ENCODE measurements around the gene NIFK. TPM values are rescaled to one million over a fixed set of nuclear protein-coding genes. Genes with fewer than 3 reads are reported as not detected.
"Not testable (repeated sequence)": the region's sequence is repeated elsewhere in the genome, so short reads cannot be mapped to it uniquely, and the experiment has no call there.

Gene NIFK
- polyA plus RNA-seq, 3 donors from 2014 or later = 35.6 to 67.4 (median 39.8) TPM

- Mint-ChIP-seq H3K27ac (no peak overlapping the region), H3K4me3 (no peak overlapping the region), H3K27me3 (ENCODE audit: low read depth in 3 of 3) (no peaks in the 10 kb centered on the region), H3K4me1 (peaks cover 3 to 7% of the 10 kb centered on the region in 2 donors), H3K9me3 (no peaks in the 10 kb centered on the region), H3K36me3 (peaks cover 5 to 13% (median 6%) of the 10 kb centered on the region in 3 donors)
- DNase-seq = no peak
These were observed 14.2 kb downstream of the NIFK start for GRCh38 chr2:121722479-121722878.

GRCh38 chr2:121721926-121722325 lies 14.7 kb downstream of the NIFK start:
- Mint-ChIP-seq H3K27me3 (ENCODE audit: low read depth in 3 of 3) (no peaks in the 10 kb centered on the region), H3K36me3 (peaks cover under 1 to 7% (median 1%) of the 10 kb centered on the region in 3 donors), H3K9me3 (no peaks in the 10 kb centered on the region), H3K4me1 (peaks cover 3 to 7% of the 10 kb centered on the region in 2 donors), H3K27ac (peak overlapping the region in 1 of 6 donors; percentile 53), H3K4me3 (no peak overlapping the region)
- DNase-seq = no peak

- Mint-ChIP-seq H3K36me3 (peaks cover 0 to 4% (median 0%) of the 10 kb centered on the region in 3 donors), H3K27ac (no peak overlapping the region), H3K9me3 (no peaks in the 10 kb centered on the region), H3K4me1 (peaks cover 3 to 7% of the 10 kb centered on the region in 2 donors), H3K27me3 (ENCODE audit: low read depth in 3 of 3) (peaks cover 0 to 3% (median 2%) of the 10 kb centered on the region in 3 donors), H3K4me3 (no peak overlapping the region)
- no peak for DNase-seq
These were observed 19.1 kb downstream of the NIFK start for GRCh38 chr2:121717529-121717928.

- H3K9me3 Mint-ChIP-seq = no peaks in the 10 kb centered on the region
- H3K4me3 Mint-ChIP-seq = no peak overlapping the region
- H3K4me1 Mint-ChIP-seq = peaks cover 3 to 7% of the 10 kb centered on the region in 2 donors
- H3K36me3 Mint-ChIP-seq = peaks cover 0 to 4% (median 0%) of the 10 kb centered on the region in 3 donors
- no peak overlapping the region for H3K27ac Mint-ChIP-seq
- H3K27me3 Mint-ChIP-seq (ENCODE audit: low read depth in 3 of 3) = peaks cover 0 to 3% (median 2%) of the 10 kb centered on the region in 3 donors
- DNase-seq = no peak
These were observed 20.5 kb downstream of the NIFK start for GRCh38 chr2:121716126-121716525.

GRCh38 chr2:121711481-121711880 lies 25.2 kb downstream of the NIFK start:
- peak overlapping the region in 1 of 6 donors; percentile 16 for H3K27ac Mint-ChIP-seq
- H3K4me3 Mint-ChIP-seq; H3K4me1 Mint-ChIP-seq; H3K27me3 Mint-ChIP-seq (ENCODE audit: low read depth in 3 of 3); DNase-seq; H3K9me3 Mint-ChIP-seq; H3K36me3 Mint-ChIP-seq: not testable (repeated sequence)

- Mint-ChIP-seq H3K9me3 (no peaks in the 10 kb centered on the region), H3K4me3 (no peak overlapping the region), H3K36me3 (peaks cover 0 to 4% (median 0%) of the 10 kb centered on the region in 3 donors), H3K27ac (peak overlapping the region in 1 of 6 donors; percentile 74), H3K27me3 (ENCODE audit: low read depth in 3 of 3) (peaks cover 0 to 3% (median 2%) of the 10 kb centered on the region in 3 donors), H3K4me1 (no peaks in the 10 kb centered on the region)
- DNase-seq = no peak
These were observed 26.1 kb downstream of the NIFK start for GRCh38 chr2:121710470-121711170.

GRCh38 chr2:121709776-121710469 lies 26.8 kb downstream of the NIFK start:
- Mint-ChIP-seq H3K27ac (no peak overlapping the region), H3K36me3 (peaks cover 0 to 4% (median 0%) of the 10 kb centered on the region in 3 donors)

GRCh38 chr2:121707920-121708361 lies 28.7 kb downstream of the NIFK start:
- H3K4me3 Mint-ChIP-seq = no peak overlapping the region
- H3K4me1 Mint-ChIP-seq = no peaks in the 10 kb centered on the region
- no peaks in the 10 kb centered on the region for H3K36me3 Mint-ChIP-seq
- no peak for DNase-seq
- peaks cover 0 to 1% (median 1%) of the 10 kb centered on the region in 3 donors for H3K27me3 Mint-ChIP-seq (ENCODE audit: low read depth in 3 of 3)
- no peaks in the 10 kb centered on the region for H3K9me3 Mint-ChIP-seq
- H3K27ac Mint-ChIP-seq = peak overlapping the region in 2 of 6 donors; percentile 40 to 62

More at GRCh38 chr2:121709776-121710469, 26.8 kb downstream of the NIFK start:
- Mint-ChIP-seq H3K9me3 (no peaks in the 10 kb centered on the region), H3K27me3 (ENCODE audit: low read depth in 3 of 3) (peaks cover 1 to 3% (median 2%) of the 10 kb centered on the region in 3 donors), H3K4me1 (no peaks in the 10 kb centered on the region), H3K4me3 (no peak overlapping the region)
- DNase-seq = no peak

- Mint-ChIP-seq H3K36me3 (no peaks in the 10 kb centered on the region), H3K9me3 (no peaks in the 10 kb centered on the region), H3K4me1 (peaks cover 2% of the 10 kb centered on the region in 2 donors), H3K4me3 (no peak overlapping the region), H3K27ac (peak overlapping the region in 2 of 6 donors; percentile 9 to 40), H3K27me3 (ENCODE audit: low read depth in 3 of 3) (peaks cover 0 to 1% (median 1%) of the 10 kb centered on the region in 3 donors)
- DNase-seq = no peak
These were observed 29.2 kb downstream of the NIFK start for GRCh38 chr2:121707344-121707919.

GRCh38 chr2:121705958-121706357 lies 30.7 kb downstream of the NIFK start:
- Mint-ChIP-seq H3K9me3 (no peaks in the 10 kb centered on the region), H3K36me3 (no peaks in the 10 kb centered on the region), H3K4me3 (no peak overlapping the region), H3K27ac (no peak overlapping the region), H3K4me1 (peaks cover 12 to 17% of the 10 kb centered on the region in 2 donors), H3K27me3 (ENCODE audit: low read depth in 3 of 3) (peaks cover 1 to 5% (median 4%) of the 10 kb centered on the region in 3 donors)
- no peak for DNase-seq

GRCh38 chr2:121705390-121705789 lies 31.3 kb downstream of the NIFK start:
- Mint-ChIP-seq H3K36me3 (no peaks in the 10 kb centered on the region), H3K27me3 (ENCODE audit: low read depth in 3 of 3) (peaks cover 5 to 7% (median 6%) of the 10 kb centered on the region in 3 donors), H3K27ac (no peak overlapping the region), H3K4me3 (no peak overlapping the region), H3K9me3 (no peaks in the 10 kb centered on the region), H3K4me1 (peaks cover 18 to 23% of the 10 kb centered on the region in 2 donors)
- DNase-seq = no peak

GRCh38 chr2:121701761-121702160 lies 34.9 kb downstream of the NIFK start:
- Mint-ChIP-seq H3K27ac (peak overlapping the region; percentile 97 to 99 (median 98)), H3K27me3 (ENCODE audit: low read depth in 3 of 3) (peaks cover 13 to 23% (median 14%) of the 10 kb centered on the region in 3 donors), H3K4me1 (peaks cover 38 to 51% of the 10 kb centered on the region in 2 donors), H3K4me3 (peak overlapping the region in 3 of 5 donors; percentile 18 to 93 (median 44))
- H3K36me3 Mint-ChIP-seq, H3K9me3 Mint-ChIP-seq, DNase-seq: not testable (repeated sequence)

- Mint-ChIP-seq H3K27ac (peak overlapping the region; percentile 97 to 99 (median 98)), H3K4me1 (peaks cover 38 to 51% of the 10 kb centered on the region in 2 donors), H3K36me3 (no peaks in the 10 kb centered on the region), H3K27me3 (ENCODE audit: low read depth in 3 of 3) (peaks cover 11 to 23% (median 15%) of the 10 kb centered on the region in 3 donors), H3K4me3 (peak overlapping the region; percentile 80 to 97 (median 87)), H3K9me3 (no peaks in the 10 kb centered on the region)
- DNase-seq = peak; percentile 93 to 94 (median 93)
These were observed 37.0 kb downstream of the NIFK start for GRCh38 chr2:121699421-121700333.

Measured in immature natural killer cell (primary cell).